WTC11 (cell line): ENCODE results near the gene KIAA0408.

Experiments used
- EMX1 ChIP-seq: fragments of 250-450 bp; sonication (Bioruptor Pico); IDR thresholded peaks from 2 replicates; pipeline ENCODE4 v1.8.0; 2021; ENCODE audit warnings: mild to moderate bottlenecking
- USF1 ChIP-seq: sonication (generic); formaldehyde crosslinking; IDR thresholded peaks from 2 replicates; pipeline ENCODE4 v1.8.0; 2022; ENCODE audit warnings: mild to moderate bottlenecking, missing genetic modification reagents
- ZNF232 ChIP-seq: sonication (generic); formaldehyde crosslinking; IDR thresholded peaks from 2 replicates; pipeline ENCODE4 v1.8.0; 2022; ENCODE audit warnings: mild to moderate bottlenecking, missing genetic modification reagents
- ZNF423 ChIP-seq: fragments of 250-450 bp; sonication (Bioruptor Pico); IDR thresholded peaks from 2 replicates; pipeline ENCODE4 v2.1.2; 2022; ENCODE audit warnings: mild to moderate bottlenecking, moderate library complexity
- TF ChIP-seq, protein P1 (sequence below): fragments of 200-600 bp; IDR thresholded peaks from 2 replicates; pipeline ENCODE4 v1.8.0; 2022; ENCODE audit warnings: antibody characterized with exemption

GRCh38 chr6:127446356-127446755, 12.8 kb downstream of the KIAA0408 start:
- TF ChIP-seq EMX1 (CRISPR knock-in tag) (no peak), ZNF232 (no peak), ZNF423 (CRISPR knock-in tag) (no peak), USF1 (no peak)
- TF ChIP-seq, protein P1, sequence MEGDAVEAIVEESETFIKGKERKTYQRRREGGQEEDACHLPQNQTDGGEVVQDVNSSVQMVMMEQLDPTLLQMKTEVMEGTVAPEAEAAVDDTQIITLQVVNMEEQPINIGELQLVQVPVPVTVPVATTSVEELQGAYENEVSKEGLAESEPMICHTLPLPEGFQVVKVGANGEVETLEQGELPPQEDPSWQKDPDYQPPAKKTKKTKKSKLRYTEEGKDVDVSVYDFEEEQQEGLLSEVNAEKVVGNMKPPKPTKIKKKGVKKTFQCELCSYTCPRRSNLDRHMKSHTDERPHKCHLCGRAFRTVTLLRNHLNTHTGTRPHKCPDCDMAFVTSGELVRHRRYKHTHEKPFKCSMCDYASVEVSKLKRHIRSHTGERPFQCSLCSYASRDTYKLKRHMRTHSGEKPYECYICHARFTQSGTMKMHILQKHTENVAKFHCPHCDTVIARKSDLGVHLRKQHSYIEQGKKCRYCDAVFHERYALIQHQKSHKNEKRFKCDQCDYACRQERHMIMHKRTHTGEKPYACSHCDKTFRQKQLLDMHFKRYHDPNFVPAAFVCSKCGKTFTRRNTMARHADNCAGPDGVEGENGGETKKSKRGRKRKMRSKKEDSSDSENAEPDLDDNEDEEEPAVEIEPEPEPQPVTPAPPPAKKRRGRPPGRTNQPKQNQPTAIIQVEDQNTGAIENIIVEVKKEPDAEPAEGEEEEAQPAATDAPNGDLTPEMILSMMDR, result no peak
